ENCODE results near the gene IL1RN. TPM values are rescaled to one million over a fixed set of nuclear protein-coding genes. Genes with fewer than 3 reads are reported as not detected.

Gene IL1RN
- total RNA-seq, 1 donor from 2014 or later = not detected

GRCh38 chr2:113127646-113128570 is 510 bp downstream of the IL1RN start:
- DNase-seq (ENCODE audit: low read depth, low spot score) = no peak

- DNase-seq (ENCODE audit: low read depth, low spot score) = no peak
Observed at GRCh38 chr2:113129519-113130078, 2.2 kb downstream of the IL1RN start.

- DNase-seq (ENCODE audit: low read depth, low spot score) = no peak
Observed at GRCh38 chr2:113131352-113132185, 4.2 kb downstream of the IL1RN start.

- DNase-seq (ENCODE audit: low read depth, low spot score) = no peak
Observed at GRCh38 chr2:113132414-113133021, 5.1 kb downstream of the IL1RN start.

GRCh38 chr2:113133704-113134598 is 6.6 kb downstream of the IL1RN start:
- no peak for DNase-seq (ENCODE audit: low read depth, low spot score)

- no peak for DNase-seq (ENCODE audit: low read depth, low spot score)
Observed at GRCh38 chr2:113134717-113135116, 7.3 kb downstream of the IL1RN start.

GRCh38 chr2:113135317-113135716 is 7.9 kb downstream of the IL1RN start:
- no peak for DNase-seq (ENCODE audit: low read depth, low spot score)

- no peak for DNase-seq (ENCODE audit: low read depth, low spot score)
Observed at GRCh38 chr2:113136828-113137775, 9.7 kb downstream of the IL1RN start.

GRCh38 chr2:113137827-113138226 is 10.4 kb downstream of the IL1RN start:
- no peak for DNase-seq (ENCODE audit: low read depth, low spot score)

GRCh38 chr2:113138428-113139322 is 11.3 kb downstream of the IL1RN start:
- DNase-seq (ENCODE audit: low read depth, low spot score) = no peak

- DNase-seq (ENCODE audit: low read depth, low spot score) = no peak
Observed at GRCh38 chr2:113141451-113141850, 14.1 kb downstream of the IL1RN start.

- no peak for DNase-seq (ENCODE audit: low read depth, low spot score)
Observed at GRCh38 chr2:113142290-113142689, 14.9 kb downstream of the IL1RN start.

GRCh38 chr2:113144259-113144658 is 16.9 kb downstream of the IL1RN start:
- DNase-seq (ENCODE audit: low read depth, low spot score) = no peak

- no peak for DNase-seq (ENCODE audit: low read depth, low spot score)
Observed at GRCh38 chr2:113148606-113149552, 21.5 kb downstream of the IL1RN start.

- no peak for DNase-seq (ENCODE audit: low read depth, low spot score)
Observed at GRCh38 chr2:113149553-113150257, 22.3 kb downstream of the IL1RN start.

- no peak for DNase-seq (ENCODE audit: low read depth, low spot score)
Observed at GRCh38 chr2:113150258-113150601, 22.8 kb downstream of the IL1RN start.

- no peak for DNase-seq (ENCODE audit: low read depth, low spot score)
Observed at GRCh38 chr2:113155331-113155730, 27.9 kb downstream of the IL1RN start.

Data from pulmonary artery endothelial cell (primary cell).